Subcutaneous abdominal adipose tissue (tissue), 5 donors: ENCODE results near the gene GARNL3.
A peak's percentile ranks its signal among the peaks of the same experiment; 100 is the strongest.

Experiments used
- H3K27ac ChIP-seq: one replicate; pipeline ENCODE4 v1.7.0; 2013; ENCODE audit warnings: low read depth, mild to moderate bottlenecking, inconsistent platforms, low read length, moderate library complexity
- H3K27me3 ChIP-seq, 5 donors: one replicate each; pipeline ENCODE4 v1.7.0; 2013; ENCODE audit warnings: low read length in 5 of 5, inconsistent platforms in 1 of 5; ENCODE audit not compliant: control insufficient read depth in 5 of 5, insufficient read depth in 4 of 5
- H3K36me3 ChIP-seq, 5 donors: one replicate each; pipeline ENCODE4 v1.7.0; 2013; ENCODE audit warnings: low read length in 5 of 5; ENCODE audit not compliant: control insufficient read depth in 5 of 5, insufficient read depth in 5 of 5
- H3K4me1 ChIP-seq, 5 donors: one replicate each; pipeline ENCODE4 v1.7.0; 2013; ENCODE audit warnings: low read length in 5 of 5, mild to moderate bottlenecking in 3 of 5, moderate library complexity in 1 of 5; ENCODE audit not compliant: control insufficient read depth in 5 of 5, insufficient read depth in 5 of 5
- H3K4me3 ChIP-seq, 5 donors: one replicate each; pipeline ENCODE4 v1.7.0; 2013; ENCODE audit warnings: low read length in 5 of 5, low read depth in 1 of 5
- H3K9ac ChIP-seq, 5 donors: one replicate each; pipeline ENCODE4 v1.7.0; 2013; ENCODE audit warnings: low read length in 5 of 5, mild to moderate bottlenecking in 4 of 5, moderate library complexity in 3 of 5
- H3K9me3 ChIP-seq, 5 donors: one replicate each; pipeline ENCODE4 v1.7.0; 2013; ENCODE audit warnings: low read length in 5 of 5; ENCODE audit not compliant: control insufficient read depth in 5 of 5
- donor health status: healthy.
- donor health status: healthy.
- donor health status: healthy.
- donor health status: healthy.
- donor health status: healthy.

Gene GARNL3

GRCh38 chr9:127255692-127256091 is 8.9 kb upstream of the GARNL3 start:
- no peak overlapping the region for H3K27ac ChIP-seq
- no peaks in the 10 kb centered on the region for H3K9me3 ChIP-seq

DNA sequence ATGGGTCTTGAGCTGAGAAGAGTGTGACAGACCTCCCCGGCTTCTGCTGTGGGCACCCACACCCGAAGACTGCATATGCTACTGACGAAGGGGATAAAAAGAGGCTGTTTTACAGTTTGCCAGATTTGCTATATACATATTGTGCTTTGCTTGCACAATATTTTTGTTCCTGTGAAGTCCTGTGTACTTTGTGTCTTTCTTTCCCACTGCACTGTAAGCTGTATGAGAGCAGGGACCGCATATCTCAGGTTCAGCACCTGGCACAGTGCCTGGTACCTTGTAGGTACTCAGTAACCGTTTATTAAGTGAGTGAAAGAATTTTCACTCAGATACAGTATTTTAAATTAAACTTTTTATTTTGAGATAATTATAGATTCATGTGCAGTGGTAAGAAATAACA is 8.2 kb upstream of the GARNL3 start:
- H3K9ac ChIP-seq: no peak overlapping the region
- peaks cover 0 to 7% (median 0%) of the 10 kb centered on the region in 5 donors for H3K4me1 ChIP-seq
- no peak overlapping the region for H3K27ac ChIP-seq
- no peaks in the 10 kb centered on the region for H3K9me3 ChIP-seq
- no peaks in the 10 kb centered on the region for H3K27me3 ChIP-seq
- H3K4me3 ChIP-seq: no peak overlapping the region
- H3K36me3 ChIP-seq: no peaks in the 10 kb centered on the region

More at GRCh38 chr9:127255692-127256091, 8.9 kb upstream of the GARNL3 start:
- no peaks in the 10 kb centered on the region for H3K36me3 ChIP-seq
- peaks cover 0 to 7% (median 0%) of the 10 kb centered on the region in 5 donors for H3K4me1 ChIP-seq
- H3K27me3 ChIP-seq: no peaks in the 10 kb centered on the region
- no peak overlapping the region for H3K9ac ChIP-seq
- H3K4me3 ChIP-seq: no peak overlapping the region

- Histone ChIP-seq H3K9ac (peak overlapping the region in 1 of 5 donors; percentile 18), H3K9me3 (no peaks in the 10 kb centered on the region), H3K27ac (no peak overlapping the region), H3K4me1 (peaks cover 0 to 7% (median 4%) of the 10 kb centered on the region in 5 donors), H3K27me3 (no peaks in the 10 kb centered on the region), H3K36me3 (no peaks in the 10 kb centered on the region), H3K4me3 (no peak overlapping the region)
Measured at GRCh38 chr9:127258606-127259471, 5.7 kb upstream of the GARNL3 start.

GRCh38 chr9:127262602-127263001 is 2.0 kb upstream of the GARNL3 start:
- H3K36me3 ChIP-seq: no peaks in the 10 kb centered on the region
- H3K4me1 ChIP-seq: peaks cover 0 to 7% (median 4%) of the 10 kb centered on the region in 5 donors
- no peaks in the 10 kb centered on the region for H3K9me3 ChIP-seq
- H3K9ac ChIP-seq: no peak overlapping the region
- no peaks in the 10 kb centered on the region for H3K27me3 ChIP-seq
- no peak overlapping the region for H3K4me3 ChIP-seq
- no peak overlapping the region for H3K27ac ChIP-seq

DNA sequence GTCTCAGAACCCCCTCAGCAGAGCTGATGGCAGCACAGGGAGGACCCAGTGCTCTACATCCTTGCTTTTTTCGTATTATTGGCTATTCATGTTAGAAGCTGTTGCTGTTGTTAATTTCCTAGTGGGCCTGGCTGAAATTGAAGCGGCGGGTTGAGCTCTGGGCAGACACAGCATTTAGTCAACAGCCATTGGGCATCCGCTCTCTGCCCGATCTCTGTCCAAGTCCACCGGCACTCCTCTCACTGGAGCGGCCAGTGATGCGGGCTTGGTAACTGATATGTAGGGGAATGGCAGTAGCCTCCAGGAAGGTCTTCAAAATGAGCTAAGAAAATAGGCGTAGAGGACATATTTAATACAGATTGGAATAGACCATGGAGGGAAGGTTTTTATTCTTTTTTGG is 1.3 kb upstream of the GARNL3 start:
- Histone ChIP-seq H3K36me3 (no peaks in the 10 kb centered on the region), H3K9ac (no peak overlapping the region), H3K27me3 (no peaks in the 10 kb centered on the region), H3K9me3 (no peaks in the 10 kb centered on the region), H3K4me1 (peaks cover 0 to 7% (median 7%) of the 10 kb centered on the region in 5 donors), H3K4me3 (no peak overlapping the region), H3K27ac (no peak overlapping the region)

- Histone ChIP-seq H3K27ac (no peak overlapping the region), H3K9ac (no peak overlapping the region), H3K4me1 (peaks cover 0 to 7% (median 7%) of the 10 kb centered on the region in 5 donors), H3K9me3 (no peaks in the 10 kb centered on the region), H3K4me3 (no peak overlapping the region), H3K27me3 (no peaks in the 10 kb centered on the region), H3K36me3 (no peaks in the 10 kb centered on the region)
Measured at GRCh38 chr9:127263664-127264063, 910 bp upstream of the GARNL3 start.

- no peak overlapping the region for H3K27ac ChIP-seq
- H3K9ac ChIP-seq: no peak overlapping the region
Measured at GRCh38 chr9:127267793-127268525, 3.4 kb downstream of the GARNL3 start.

DNA sequence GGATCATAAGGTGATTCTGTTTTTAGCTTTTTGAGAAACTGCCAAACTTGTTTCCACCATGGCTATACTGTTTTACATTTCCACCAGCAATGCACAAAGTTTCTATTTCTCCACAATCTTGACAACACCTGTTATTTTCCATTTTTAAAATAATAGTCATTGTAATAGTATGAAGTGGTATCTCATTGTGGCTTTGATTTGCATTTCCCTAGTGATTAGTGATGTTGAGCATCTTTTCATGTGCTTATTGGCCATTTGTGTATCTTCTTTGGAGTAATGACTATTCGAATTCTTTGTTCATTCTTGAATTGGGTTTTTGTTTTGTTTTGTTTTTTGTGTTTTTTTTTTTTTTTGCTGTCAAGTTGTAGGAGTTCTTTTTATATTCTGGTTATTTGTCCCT is 4.9 kb downstream of the GARNL3 start:
- Histone ChIP-seq H3K27ac (no peak overlapping the region), H3K9ac (no peak overlapping the region), H3K27me3 (no peaks in the 10 kb centered on the region), H3K36me3 (no peaks in the 10 kb centered on the region), H3K4me3 (no peak overlapping the region), H3K4me1 (peaks cover 0 to 3% (median 0%) of the 10 kb centered on the region in 5 donors), H3K9me3 (no peaks in the 10 kb centered on the region)

More at GRCh38 chr9:127267793-127268525, 3.4 kb downstream of the GARNL3 start:
- H3K4me3 ChIP-seq: no peak overlapping the region
- H3K27me3 ChIP-seq: no peaks in the 10 kb centered on the region
- peaks cover 0 to 4% (median 0%) of the 10 kb centered on the region in 5 donors for H3K4me1 ChIP-seq
- H3K36me3 ChIP-seq: no peaks in the 10 kb centered on the region
- no peaks in the 10 kb centered on the region for H3K9me3 ChIP-seq

DNA sequence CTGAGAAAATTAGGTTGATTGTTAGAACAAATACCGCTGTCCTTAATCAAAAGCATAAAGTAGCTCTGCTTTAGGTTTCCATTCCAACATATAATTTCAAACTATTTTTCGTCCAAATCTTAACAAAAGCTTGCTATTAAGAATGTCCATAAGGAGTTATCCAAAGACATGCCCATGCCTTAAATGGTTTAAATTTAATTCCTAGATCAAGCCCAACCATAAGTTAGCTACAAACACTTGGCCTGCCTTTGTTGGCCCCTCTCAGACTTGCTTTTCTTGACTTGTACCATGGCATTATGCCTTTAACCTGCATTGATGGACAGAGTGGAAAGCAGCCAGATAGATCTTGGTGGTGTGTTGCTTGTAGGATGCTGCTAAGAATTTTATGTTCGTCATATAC is 8.8 kb downstream of the GARNL3 start:
- Histone ChIP-seq H3K27ac (no peak overlapping the region), H3K4me3 (no peak overlapping the region)

GRCh38 chr9:127277099-127277498 is 12.5 kb downstream of the GARNL3 start:
- Histone ChIP-seq H3K36me3 (no peaks in the 10 kb centered on the region), H3K4me1 (peaks cover 0 to 11% (median 0%) of the 10 kb centered on the region in 5 donors), H3K27me3 (no peaks in the 10 kb centered on the region), H3K27ac (peak overlapping the region; percentile 20), H3K4me3 (no peak overlapping the region), H3K9ac (no peak overlapping the region), H3K9me3 (no peaks in the 10 kb centered on the region)

More for the DNA sequence above, 8.8 kb downstream of the GARNL3 start:
- Histone ChIP-seq H3K9me3 (no peaks in the 10 kb centered on the region), H3K4me1 (peaks cover 0 to 11% (median 0%) of the 10 kb centered on the region in 5 donors), H3K36me3 (no peaks in the 10 kb centered on the region), H3K27me3 (no peaks in the 10 kb centered on the region), H3K9ac (no peak overlapping the region)
